ENCODE results near the gene AOPEP. TPM values are rescaled to one million over a fixed set of nuclear protein-coding genes. Genes with fewer than 3 reads are reported as not detected.
A peak's percentile ranks its signal among the peaks of the same experiment; 100 is the strongest.

Gene AOPEP
- polyA plus RNA-seq, 1 of the 3 experiments (the other 2 are of a cell fraction), result 54.6 TPM

- WGBS (ENCODE audit: low lambda C conversion rate), result 36% methylated on average over 4 of the region's 4 CpGs
- H3K9me3 ChIP-seq, result no peaks in the 10 kb centered on the region
- H3K9me2 ChIP-seq, result no peaks in the 10 kb centered on the region
- peak overlapping the region; percentile 24; the same call in 1 of the 2 replicates for H3K4me2 ChIP-seq
- TF ChIP-seq GATA2 (CRISPR knock-in tag; IDR thresholded peaks at IDR 0.05), result no peak
- 0 out of 2 replicates have a peak, but pooled peaks have one; percentile 8 for TF ChIP-seq FOXJ3 (CRISPR knock-in tag; IDR thresholded peaks at IDR 0.05)
- TF ChIP-seq EP300 (IDR thresholded peaks at IDR 0.05; ENCODE audit: borderline replicate concordance in 1 of 2, low read depth in 1 of 2, low read length in 1 of 2), result no peak
- CTCF ChIA-PET, result interaction anchor here (1.3 to 12.5 kb wide), 3 partner anchors 17 to 453 kb away, joined by 3 to 229 read pairs (median 49); no protein-coding TSS in a partner anchor
- H3K36me3 ChIP-seq (replicated peaks in 1 of 2; ENCODE audit: control insufficient read depth in 1 of 2, insufficient read depth in 2 of 2, low read length in 1 of 2), result no peaks in the 10 kb centered on the region
- DNase-seq, result no peak
- no peak overlapping the region for H3K4me3 ChIP-seq (ENCODE audit: low read depth in 2 of 2, low read length in 1 of 2)
- peak overlapping the region; percentile 9; the same call in 1 of the 2 replicates for H3K9ac ChIP-seq
- peaks cover 5 to 69% of the 10 kb centered on the region in 2 experiments for H3K4me1 ChIP-seq (ENCODE audit: control insufficient read depth in 1 of 2, insufficient read depth in 2 of 2, low read depth in 1 of 2, low read length in 1 of 2)
- POLR2A ChIA-PET, result no interaction called here
- no peaks in the 10 kb centered on the region for H3K27me3 ChIP-seq (ENCODE audit: insufficient read depth)
- peaks cover 4% of the 10 kb centered on the region for H3F3A ChIP-seq (replicated peaks; ENCODE audit: insufficient read depth)
- peak overlapping the region; percentile 59 to 99; a peak in 3 of 4 replicates for H3K27ac ChIP-seq (ENCODE audit: low read depth in 2 of 2, low read length in 1 of 2)
- H3K79me2 ChIP-seq (ENCODE audit: insufficient read depth), result no peaks in the 10 kb centered on the region
- H2AFZ ChIP-seq (ENCODE audit: low read depth), result peak overlapping the region; percentile 66; the same call in 1 of the 2 replicates
- H4K20me1 ChIP-seq (ENCODE audit: insufficient read depth), result no peaks in the 10 kb centered on the region
These were observed 406.8 kb downstream of the AOPEP start for GRCh38 chr9:95133325-95133705.

DNA sequence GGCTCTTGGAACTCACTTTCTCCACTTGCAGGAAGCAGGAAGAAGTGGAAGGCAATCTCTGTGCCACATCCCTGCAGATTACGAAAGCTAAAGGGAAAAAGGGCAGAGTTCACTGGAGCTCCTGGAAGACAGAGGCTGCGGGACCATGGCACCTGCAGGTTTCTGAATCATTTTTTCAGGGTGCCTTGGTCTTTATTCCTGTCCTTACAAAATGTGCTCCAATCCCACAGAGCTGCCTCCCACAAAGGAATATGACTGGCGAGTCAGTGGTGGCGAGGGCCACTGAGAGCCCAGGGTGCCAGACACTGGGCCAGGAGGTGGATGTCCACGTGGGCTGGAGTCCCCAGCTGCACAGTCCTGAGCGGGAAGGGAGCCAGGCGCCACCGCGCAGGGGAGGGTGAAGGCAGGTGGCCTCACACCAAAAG lies 408.0 kb downstream of the AOPEP start:
- DNase-seq, result no peak
- H3F3A ChIP-seq (replicated peaks; ENCODE audit: insufficient read depth), result peaks cover 3% of the 10 kb centered on the region
- H3K36me3 ChIP-seq (replicated peaks in 1 of 2; ENCODE audit: control insufficient read depth in 1 of 2, insufficient read depth in 2 of 2, low read length in 1 of 2), result no peaks in the 10 kb centered on the region
- H3K27ac ChIP-seq (ENCODE audit: low read depth in 2 of 2, low read length in 1 of 2), result peak overlapping the region in 1 of 2 experiments; percentile 99; a peak in 2 of 4 replicates
- H3K9me3 ChIP-seq, result no peaks in the 10 kb centered on the region
- no peaks in the 10 kb centered on the region for H3K27me3 ChIP-seq (ENCODE audit: insufficient read depth)
- 92% methylated on average over 9 of the region's 9 CpGs for WGBS (ENCODE audit: low lambda C conversion rate)
- no peak overlapping the region for H3K9ac ChIP-seq
- ChIA-PET POLR2A (interaction anchor here (1.1 kb wide), 1 partner anchor 740 kb away, joined by 3 read pairs; no protein-coding TSS in a partner anchor), CTCF (interaction anchor here (1.3 to 12.5 kb wide), 5 partner anchors 16 to 454 kb away, joined by 3 to 229 read pairs (median 5); no protein-coding TSS in a partner anchor)
- no peak for TF ChIP-seq RAD21 (IDR thresholded peaks at IDR 0.05; ENCODE audit: low read length)
- no peaks in the 10 kb centered on the region for H4K20me1 ChIP-seq (ENCODE audit: insufficient read depth)
- H3K4me3 ChIP-seq (ENCODE audit: low read depth in 2 of 2, low read length in 1 of 2), result no peak overlapping the region
- no peaks in the 10 kb centered on the region for H3K9me2 ChIP-seq
- H3K4me1 ChIP-seq (ENCODE audit: control insufficient read depth in 1 of 2, insufficient read depth in 2 of 2, low read depth in 1 of 2, low read length in 1 of 2), result peaks cover 5 to 68% of the 10 kb centered on the region in 2 experiments
- no peaks in the 10 kb centered on the region for H3K79me2 ChIP-seq (ENCODE audit: insufficient read depth)
- no peak overlapping the region for H3K4me2 ChIP-seq
- no peak overlapping the region for H2AFZ ChIP-seq (ENCODE audit: low read depth)

DNA sequence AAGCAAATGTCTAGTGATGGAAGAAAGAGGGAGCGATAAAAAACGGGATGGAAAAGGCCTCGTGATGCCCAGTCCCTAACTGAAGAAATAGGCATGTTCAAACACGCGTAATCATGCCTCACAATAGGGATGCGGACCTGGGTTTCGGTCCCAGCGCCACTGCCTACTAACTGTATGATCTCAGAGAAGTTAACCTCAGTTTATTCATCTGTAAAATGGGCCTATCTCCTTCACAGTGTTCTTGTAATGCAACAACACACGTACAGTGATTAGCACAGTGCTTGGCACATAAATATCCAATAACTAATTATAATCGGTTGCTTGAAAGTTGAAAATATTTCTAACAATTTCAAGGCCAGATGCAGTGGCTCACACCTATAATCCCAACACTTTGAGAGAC lies 409.3 kb downstream of the AOPEP start:
- Histone ChIP-seq H4K20me1 (ENCODE audit: insufficient read depth) (no peaks in the 10 kb centered on the region), H3K4me1 (ENCODE audit: control insufficient read depth in 1 of 2, insufficient read depth in 2 of 2, low read depth in 1 of 2, low read length in 1 of 2) (peaks cover 5 to 60% of the 10 kb centered on the region in 2 experiments), H2AFZ (ENCODE audit: low read depth) (no peak overlapping the region), H3K27me3 (ENCODE audit: insufficient read depth) (no peaks in the 10 kb centered on the region), H3K9me2 (no peaks in the 10 kb centered on the region), H3K36me3 (replicated peaks in 1 of 2; ENCODE audit: control insufficient read depth in 1 of 2, insufficient read depth in 2 of 2, low read length in 1 of 2) (no peaks in the 10 kb centered on the region), H3F3A (replicated peaks; ENCODE audit: insufficient read depth) (peaks cover 3% of the 10 kb centered on the region), H3K79me2 (ENCODE audit: insufficient read depth) (no peaks in the 10 kb centered on the region), H3K4me3 (ENCODE audit: low read depth in 2 of 2, low read length in 1 of 2) (no peak overlapping the region), H3K9me3 (no peaks in the 10 kb centered on the region), H3K4me2 (no peak overlapping the region), H3K9ac (no peak overlapping the region), H3K27ac (ENCODE audit: low read depth in 2 of 2, low read length in 1 of 2) (no peak overlapping the region)
- DNase-seq, result no peak
- ChIA-PET CTCF (interaction anchor here (1.8 to 12.5 kb wide), 2 partner anchors 353 to 456 kb away, joined by 5 to 229 read pairs; no protein-coding TSS in a partner anchor), POLR2A (no interaction called here)
- 97% methylated on average over 10 of the region's 10 CpGs for WGBS (ENCODE audit: low lambda C conversion rate)
- TF ChIP-seq SIN3A (IDR thresholded peaks at IDR 0.05; ENCODE audit: borderline replicate concordance, low read depth, low read length) (no peak), GATA2 (CRISPR knock-in tag; IDR thresholded peaks at IDR 0.05) (no peak), GABPA (IDR thresholded peaks at IDR 0.05; ENCODE audit: low read depth) (no peak), TCF12 (IDR thresholded peaks at IDR 0.05) (no peak), RAD21 (IDR thresholded peaks at IDR 0.05; ENCODE audit: low read length) (no peak), JUND (IDR thresholded peaks at IDR 0.05) (no peak), RFX5 (IDR thresholded peaks at IDR 0.05; ENCODE audit: low read length) (no peak), CTCF (IDR thresholded peaks at IDR 0.05) (no peak), EZH2phosphoT487 (IDR thresholded peaks at IDR 0.05; ENCODE audit: borderline replicate concordance, low read depth) (no peak), FOXJ3 (CRISPR knock-in tag; IDR thresholded peaks at IDR 0.05) (no peak), CHD2 (IDR thresholded peaks at IDR 0.05; ENCODE audit: low read length, partially characterized antibody) (no peak)
- TF ChIP-seq, protein P1, sequence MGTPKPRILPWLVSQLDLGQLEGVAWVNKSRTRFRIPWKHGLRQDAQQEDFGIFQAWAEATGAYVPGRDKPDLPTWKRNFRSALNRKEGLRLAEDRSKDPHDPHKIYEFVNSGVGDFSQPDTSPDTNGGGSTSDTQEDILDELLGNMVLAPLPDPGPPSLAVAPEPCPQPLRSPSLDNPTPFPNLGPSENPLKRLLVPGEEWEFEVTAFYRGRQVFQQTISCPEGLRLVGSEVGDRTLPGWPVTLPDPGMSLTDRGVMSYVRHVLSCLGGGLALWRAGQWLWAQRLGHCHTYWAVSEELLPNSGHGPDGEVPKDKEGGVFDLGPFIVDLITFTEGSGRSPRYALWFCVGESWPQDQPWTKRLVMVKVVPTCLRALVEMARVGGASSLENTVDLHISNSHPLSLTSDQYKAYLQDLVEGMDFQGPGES (IDR thresholded peaks at IDR 0.05; ENCODE audit: low read depth, low read length), result no peak
- TF ChIP-seq, protein P2, sequence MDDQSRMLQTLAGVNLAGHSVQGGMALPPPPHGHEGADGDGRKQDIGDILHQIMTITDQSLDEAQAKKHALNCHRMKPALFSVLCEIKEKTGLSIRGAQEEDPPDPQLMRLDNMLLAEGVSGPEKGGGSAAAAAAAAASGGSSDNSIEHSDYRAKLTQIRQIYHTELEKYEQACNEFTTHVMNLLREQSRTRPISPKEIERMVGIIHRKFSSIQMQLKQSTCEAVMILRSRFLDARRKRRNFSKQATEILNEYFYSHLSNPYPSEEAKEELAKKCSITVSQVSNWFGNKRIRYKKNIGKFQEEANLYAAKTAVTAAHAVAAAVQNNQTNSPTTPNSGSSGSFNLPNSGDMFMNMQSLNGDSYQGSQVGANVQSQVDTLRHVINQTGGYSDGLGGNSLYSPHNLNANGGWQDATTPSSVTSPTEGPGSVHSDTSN (IDR thresholded peaks at IDR 0.05), result no peak
